ENCODE measurements around the gene TENM3. TPM values are rescaled to one million over a fixed set of nuclear protein-coding genes. Genes with fewer than 3 reads are reported as not detected.

TENM3 gene
- total RNA-seq, 3 donors from 2014 or later, result 0.58 to 19.2 (median 0.70) TPM

DNA sequence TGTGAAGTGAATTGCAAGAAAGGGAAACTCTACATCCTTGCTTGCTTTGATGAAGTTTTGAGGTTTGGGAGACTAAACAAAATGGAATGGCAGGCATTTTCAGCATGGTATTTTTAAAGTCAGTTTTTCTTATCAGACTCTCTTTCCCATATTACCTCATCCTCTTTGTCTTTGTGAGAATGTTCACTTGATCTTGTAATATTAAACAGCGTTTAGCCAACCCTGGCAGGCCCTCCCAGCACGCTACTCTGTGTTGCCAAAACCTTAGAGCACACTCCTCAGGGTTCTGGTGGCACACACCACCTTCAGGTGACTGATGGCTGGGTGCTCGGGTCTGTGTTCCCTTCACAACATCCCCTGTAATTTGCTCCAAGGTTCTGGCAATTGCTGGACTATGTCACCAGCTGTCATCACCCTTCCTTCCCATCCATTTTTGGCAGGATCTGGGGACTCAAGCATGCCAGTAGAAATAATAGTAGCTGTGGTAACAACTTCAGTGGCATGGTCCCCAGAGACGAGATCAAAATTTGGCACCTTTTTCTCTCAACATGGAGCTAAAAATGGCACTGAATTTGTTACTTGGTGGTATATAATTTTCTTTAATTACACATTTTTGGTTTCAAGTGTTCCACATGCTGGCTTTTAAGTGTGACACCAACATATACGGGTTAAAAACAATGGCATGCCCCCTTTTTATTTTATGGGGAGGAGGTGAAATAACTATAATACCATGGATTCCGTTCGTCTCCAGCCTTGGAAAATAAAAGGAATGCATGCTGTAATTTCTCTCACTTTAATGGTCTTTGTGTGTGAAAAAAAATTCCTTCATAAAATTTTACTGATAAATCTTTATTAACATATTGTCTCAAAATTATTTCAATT lies 400.8 kb downstream of the TENM3 start:
- H3K4me1 ChIP-seq (ENCODE audit: low read depth), result no peaks in the 10 kb centered on the region
- TF ChIP-seq, protein P1, sequence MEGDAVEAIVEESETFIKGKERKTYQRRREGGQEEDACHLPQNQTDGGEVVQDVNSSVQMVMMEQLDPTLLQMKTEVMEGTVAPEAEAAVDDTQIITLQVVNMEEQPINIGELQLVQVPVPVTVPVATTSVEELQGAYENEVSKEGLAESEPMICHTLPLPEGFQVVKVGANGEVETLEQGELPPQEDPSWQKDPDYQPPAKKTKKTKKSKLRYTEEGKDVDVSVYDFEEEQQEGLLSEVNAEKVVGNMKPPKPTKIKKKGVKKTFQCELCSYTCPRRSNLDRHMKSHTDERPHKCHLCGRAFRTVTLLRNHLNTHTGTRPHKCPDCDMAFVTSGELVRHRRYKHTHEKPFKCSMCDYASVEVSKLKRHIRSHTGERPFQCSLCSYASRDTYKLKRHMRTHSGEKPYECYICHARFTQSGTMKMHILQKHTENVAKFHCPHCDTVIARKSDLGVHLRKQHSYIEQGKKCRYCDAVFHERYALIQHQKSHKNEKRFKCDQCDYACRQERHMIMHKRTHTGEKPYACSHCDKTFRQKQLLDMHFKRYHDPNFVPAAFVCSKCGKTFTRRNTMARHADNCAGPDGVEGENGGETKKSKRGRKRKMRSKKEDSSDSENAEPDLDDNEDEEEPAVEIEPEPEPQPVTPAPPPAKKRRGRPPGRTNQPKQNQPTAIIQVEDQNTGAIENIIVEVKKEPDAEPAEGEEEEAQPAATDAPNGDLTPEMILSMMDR (IDR thresholded peaks at IDR 0.05), result no peak
- DNase-seq (no peak), ATAC-seq (no peak)
- no peaks in the 10 kb centered on the region for H3K9me3 ChIP-seq
- no peaks in the 10 kb centered on the region for H3K36me3 ChIP-seq (ENCODE audit: low read depth)
- no peak overlapping the region for H3K4me3 ChIP-seq
- intact Hi-C loops (cut with DNase I, micrococcal nuclease), result no loop called here

DNA sequence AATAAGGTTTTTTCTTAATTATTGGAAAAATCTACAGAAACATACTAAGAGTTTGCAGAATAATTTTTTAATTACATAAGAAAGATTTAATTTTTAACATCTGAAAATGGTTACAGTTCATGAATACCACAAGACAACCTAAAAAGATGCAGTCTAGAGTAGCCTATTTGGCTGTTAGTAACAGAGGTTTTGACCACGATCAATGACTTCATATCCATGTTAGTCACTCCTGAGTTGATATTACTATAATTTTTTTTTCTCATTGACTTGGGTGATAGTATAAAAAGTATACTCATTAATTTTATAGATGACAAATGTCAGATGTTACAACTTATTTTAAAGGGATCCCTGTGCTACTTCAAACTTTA lies 401.5 kb downstream of the TENM3 start:
- H3K36me3 ChIP-seq (ENCODE audit: low read depth), result no peaks in the 10 kb centered on the region
- ATAC-seq, result no peak
- H3K9me3 ChIP-seq, result no peaks in the 10 kb centered on the region
- H3K4me3 ChIP-seq, result no peak overlapping the region
- intact Hi-C loops (cut with DNase I, micrococcal nuclease), result no loop called here
- no peak for DNase-seq
- TF ChIP-seq, protein P1 (IDR thresholded peaks at IDR 0.05), result no peak
- no peaks in the 10 kb centered on the region for H3K4me1 ChIP-seq (ENCODE audit: low read depth)

DNA sequence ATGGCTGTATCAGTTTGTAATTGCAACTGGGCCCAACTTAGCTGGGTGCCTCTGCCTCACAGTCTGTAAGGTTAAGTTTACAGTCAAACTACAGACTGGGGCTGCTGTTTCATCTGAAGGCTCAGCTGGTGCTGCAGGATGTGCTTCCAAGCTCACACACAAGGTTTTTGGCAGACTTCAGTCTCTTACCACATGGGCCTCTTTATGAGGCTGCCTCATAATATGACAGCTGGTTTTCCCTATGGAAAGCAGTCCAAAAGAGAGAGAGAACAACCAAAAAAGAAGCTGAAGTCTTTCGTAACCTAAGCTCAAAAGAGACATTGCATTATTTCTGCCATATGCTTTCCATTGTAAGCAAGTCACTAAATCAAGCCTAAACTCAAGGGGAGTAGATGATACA lies 402.3 kb downstream of the TENM3 start:
- intact Hi-C loops (cut with DNase I, micrococcal nuclease), result no loop called here
- H3K36me3 ChIP-seq (ENCODE audit: low read depth), result no peaks in the 10 kb centered on the region
- H3K4me3 ChIP-seq, result no peak overlapping the region
- no peak for DNase-seq
- TF ChIP-seq, protein P1 (IDR thresholded peaks at IDR 0.05), result no peak
- ATAC-seq, result no peak
- H3K9me3 ChIP-seq, result no peaks in the 10 kb centered on the region
- H3K4me1 ChIP-seq (ENCODE audit: low read depth), result no peaks in the 10 kb centered on the region

DNA sequence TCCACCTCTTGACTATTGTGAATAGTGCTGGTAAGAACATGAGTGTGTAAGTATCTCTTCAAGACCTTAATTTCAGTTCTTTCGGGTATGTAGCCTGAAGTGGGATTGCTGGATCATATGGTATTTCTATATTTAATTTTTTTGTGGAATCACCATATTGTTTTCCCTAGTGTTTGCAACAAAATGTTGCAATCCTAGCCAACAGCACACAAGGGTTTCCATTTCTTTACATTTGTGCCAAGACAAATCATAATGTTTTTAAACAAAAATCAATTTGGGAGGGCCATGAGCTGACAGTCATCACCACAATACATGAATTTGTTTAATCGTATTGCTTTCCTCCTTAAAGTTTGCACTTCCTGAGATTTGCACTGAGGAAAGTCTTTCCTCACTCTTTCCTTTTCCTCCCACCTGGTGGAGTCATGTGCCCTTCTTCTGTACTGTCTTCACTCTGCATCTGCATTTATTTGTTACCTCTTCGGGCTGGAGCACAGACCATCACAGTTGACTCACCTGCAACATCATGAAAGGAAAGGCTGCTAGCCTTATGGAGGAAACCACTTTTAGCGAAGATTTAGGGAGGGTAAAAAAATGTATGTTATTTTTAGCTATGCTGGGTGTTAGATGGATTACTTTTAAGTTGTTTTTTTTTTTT lies 404.6 kb downstream of the TENM3 start:
- Histone ChIP-seq H3K9me3 (no peaks in the 10 kb centered on the region), H3K36me3 (ENCODE audit: low read depth) (no peaks in the 10 kb centered on the region), H3K4me3 (no peak overlapping the region), H3K4me1 (ENCODE audit: low read depth) (no peaks in the 10 kb centered on the region)
- intact Hi-C loops (cut with DNase I, micrococcal nuclease), result no loop called here
- no peak for ATAC-seq
- TF ChIP-seq, protein P1 (IDR thresholded peaks at IDR 0.05), result no peak
- DNase-seq, result no peak

DNA sequence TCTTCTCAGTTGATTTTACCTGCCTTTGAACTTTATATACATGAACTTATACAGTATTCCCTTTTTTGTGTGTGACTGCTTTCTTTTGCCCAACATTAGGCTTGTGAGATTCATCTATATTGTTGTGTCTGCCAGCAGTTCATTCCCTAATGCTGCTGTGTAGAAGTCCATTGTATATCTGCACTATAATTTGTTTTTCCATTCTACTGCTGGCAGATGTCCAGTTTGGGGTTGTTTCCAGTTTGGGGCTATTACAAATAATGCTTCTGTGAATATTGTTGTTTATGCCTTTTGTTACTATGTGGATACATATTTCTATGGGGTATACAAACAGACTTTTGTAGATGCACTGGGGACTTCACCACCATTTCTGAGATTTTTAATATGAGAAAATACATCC lies 405.6 kb downstream of the TENM3 start:
- intact Hi-C loops (cut with DNase I, micrococcal nuclease), result no loop called here
- no peak for ATAC-seq
- TF ChIP-seq, protein P1 (IDR thresholded peaks at IDR 0.05), result no peak
- DNase-seq, result no peak
- Histone ChIP-seq H3K4me1 (ENCODE audit: low read depth) (no peaks in the 10 kb centered on the region), H3K9me3 (no peaks in the 10 kb centered on the region), H3K36me3 (ENCODE audit: low read depth) (no peaks in the 10 kb centered on the region), H3K4me3 (no peak overlapping the region)

Measured in mucosa of descending colon (tissue), 3 donors.